IMR-90 (cell line): ENCODE data around the gene EFCAB5. TPM values are rescaled to one million over a fixed set of nuclear protein-coding genes. Genes with fewer than 3 reads are reported as not detected.

Experiments used
- ATAC-seq: fragments of 200-7000 bp; cut with Tn5 transposase; 2 replicates; pipeline ENCODE4 v1.9.1; 2020; ENCODE audit warnings: low read depth, mild to moderate bottlenecking, moderate library complexity
- BruUV-seq: library from RNA; stranded (reverse); fragments of 400-500 nt; replicated peaks from 2 replicates; lab custom pipeline; 2021; lab: Mats Ljungman, UMichigan
- CTCF ChIA-PET: fragments of 300-600 bp; formaldehyde crosslinking; extraction: SDS; loops from one replicate; lab custom pipeline; 2021; ENCODE audit warnings: antibody characterized with exemption; lab: Yijun Ruan, JAX
- POLR2A ChIA-PET: fragments of 300-600 bp; sonication (Branson Sonifier 250); formaldehyde crosslinking; loops from one replicate; lab custom pipeline; 2022; ENCODE audit warnings: antibody characterized with exemption; ENCODE audit not compliant: unreplicated experiment; lab: Charles Lee
- DNase-seq: peaks from one replicate; pipeline ENCODE4 v3.0.0; 2013
- H2AFZ ChIP-seq: replicated peaks from 2 replicates; pipeline ENCODE3; 2013; ENCODE audit warnings: low read length, mild to moderate bottlenecking; ENCODE audit not compliant: poor library complexity
- H2AK5ac ChIP-seq: 2 replicates; pipeline ENCODE4 v1.6.1; 2013; ENCODE audit warnings: low read depth, low read length, inconsistent platforms
- H2AK9ac ChIP-seq: replicated peaks from 2 replicates; pipeline ENCODE3; 2013; ENCODE audit warnings: mild to moderate bottlenecking, low read depth, low read length, moderate library complexity; ENCODE audit not compliant: poor library complexity
- H2BK120ac ChIP-seq: 2 replicates; pipeline ENCODE4 v1.6.1; 2013; ENCODE audit warnings: low read depth, low read length, inconsistent platforms
- H2BK15ac ChIP-seq: 3 replicates; pipeline ENCODE4 v1.6.1; 2013; ENCODE audit warnings: low read depth, low read length, inconsistent platforms
- H2BK20ac ChIP-seq: 2 replicates; pipeline ENCODE4 v1.6.1; 2013; ENCODE audit warnings: low read depth, mild to moderate bottlenecking, inconsistent platforms, low read length, moderate library complexity
- H2BK5ac ChIP-seq: 2 replicates; pipeline ENCODE4 v1.6.1; 2013; ENCODE audit warnings: mild to moderate bottlenecking, low read depth, low read length, inconsistent platforms; ENCODE audit not compliant: poor library complexity, severe bottlenecking
- H3K14ac ChIP-seq: replicated peaks from 2 replicates; pipeline ENCODE4 v1.6.1; 2013; ENCODE audit warnings: low read depth, low read length, inconsistent platforms
- H3K18ac ChIP-seq: 2 replicates; pipeline ENCODE4 v1.6.1; 2013; ENCODE audit warnings: low read depth, low read length, control low read depth
- H3K23ac ChIP-seq: 2 replicates; pipeline ENCODE4 v1.6.1; 2013; ENCODE audit warnings: low read depth, low read length, inconsistent platforms
- H3K27ac ChIP-seq: 2 replicates; pipeline ENCODE4 v1.5.1; 2013; ENCODE audit warnings: mild to moderate bottlenecking, control low read depth, low read length; ENCODE audit not compliant: insufficient read depth
- H3K27me3 ChIP-seq: 2 replicates; pipeline ENCODE4 v1.6.1; 2013; ENCODE audit warnings: low read length; ENCODE audit not compliant: control insufficient read depth, insufficient read depth
- H3K36me3 ChIP-seq: 2 replicates; pipeline ENCODE4 v1.6.1; 2013; ENCODE audit warnings: low read length, mixed read lengths; ENCODE audit not compliant: control insufficient read depth, insufficient read depth
- H3K4ac ChIP-seq: 2 replicates; pipeline ENCODE4 v1.6.1; 2013; ENCODE audit warnings: low read depth, low read length, inconsistent platforms
- H3K4me1 ChIP-seq: 2 replicates; pipeline ENCODE4 v1.6.1; 2013; ENCODE audit warnings: low read length, mixed read lengths; ENCODE audit not compliant: control insufficient read depth, insufficient read depth
- H3K4me2 ChIP-seq: 2 replicates; pipeline ENCODE4 v1.6.1; 2013; ENCODE audit warnings: low read depth, mild to moderate bottlenecking, control low read depth, low read length, moderate library complexity
- H3K4me3 ChIP-seq: 2 replicates; pipeline ENCODE4 v1.5.1; 2013; ENCODE audit warnings: low read depth, mild to moderate bottlenecking, control low read depth, low read length, moderate library complexity; ENCODE audit not compliant: insufficient read depth
- H3K56ac ChIP-seq: 2 replicates; pipeline ENCODE4 v1.6.1; 2013; ENCODE audit warnings: low read length, inconsistent platforms; ENCODE audit not compliant: insufficient read depth; ENCODE audit errors: extremely low read depth
- H3K79me1 ChIP-seq, 2 experiments: 2 replicates each; pipeline ENCODE4 v1.6.1; 2013; ENCODE audit warnings: low read length in 2 of 2, inconsistent platforms in 1 of 2, low read depth in 1 of 2
- H3K9ac ChIP-seq: 2 replicates; pipeline ENCODE4 v1.6.1; 2013; ENCODE audit warnings: low read depth, low read length, control low read depth
- H3K9me1 ChIP-seq: 2 replicates; pipeline ENCODE4 v1.6.1; 2013; ENCODE audit warnings: low read length, inconsistent platforms; ENCODE audit not compliant: insufficient read depth
- H3K9me3 ChIP-seq: 2 replicates; pipeline ENCODE4 v1.6.1; 2013; ENCODE audit warnings: low read length; ENCODE audit not compliant: control insufficient read depth, insufficient read depth
- H4K20me1 ChIP-seq: 2 replicates; pipeline ENCODE4 v1.6.1; 2013; ENCODE audit warnings: low read length, inconsistent platforms; ENCODE audit not compliant: insufficient read depth
- H4K5ac ChIP-seq: 2 replicates; pipeline ENCODE4 v1.6.1; 2013; ENCODE audit warnings: mild to moderate bottlenecking, low read depth, low read length, control low read depth
- H4K8ac ChIP-seq, 2 experiments: 2 replicates each; pipeline ENCODE4 v1.6.1; 2013; ENCODE audit warnings: low read depth in 2 of 2, low read length in 2 of 2, control low read depth in 1 of 2, inconsistent platforms in 1 of 2
- H4K91ac ChIP-seq: 2 replicates; pipeline ENCODE4 v1.6.1; 2013; ENCODE audit warnings: low read depth, low read length, inconsistent platforms; ENCODE audit not compliant: insufficient read depth
- BHLHE40 ChIP-seq: fragments of 150-350 bp; IDR thresholded peaks from 2 replicates; pipeline ENCODE4 v1.6.1; 2016; ENCODE audit warnings: mild to moderate bottlenecking, low read depth, low read length
- CEBPB ChIP-seq: IDR thresholded peaks from 2 replicates; pipeline ENCODE4 v1.6.1; 2012; ENCODE audit warnings: low read depth, low read length, improper control_type of control experiment
- CHD1 ChIP-seq: IDR thresholded peaks from 2 replicates; pipeline ENCODE4 v1.6.1; 2012; ENCODE audit warnings: low read depth, low read length, improper control_type of control experiment
- FOS ChIP-seq: fragments of 150-350 bp; IDR thresholded peaks from 2 replicates; pipeline ENCODE4 v1.6.1; 2016; ENCODE audit warnings: low read depth, low read length
- MAFK ChIP-seq: IDR thresholded peaks from 2 replicates; pipeline ENCODE4 v1.6.1; 2012; ENCODE audit warnings: low read depth, low read length, improper control_type of control experiment
- MAZ ChIP-seq: IDR thresholded peaks from 2 replicates; pipeline ENCODE4 v1.6.1; 2012; ENCODE audit warnings: low read depth, mild to moderate bottlenecking, low read length, improper control_type of control experiment, moderate library complexity, borderline replicate concordance
- MXI1 ChIP-seq: IDR thresholded peaks from 2 replicates; pipeline ENCODE4 v1.6.1; 2012; ENCODE audit warnings: low read depth, mild to moderate bottlenecking, low read length, moderate library complexity, borderline replicate concordance
- NFE2L2 ChIP-seq: fragments of 150-350 bp; IDR thresholded peaks from 2 replicates; pipeline ENCODE4 v1.6.1; 2016; ENCODE audit warnings: low read depth, mild to moderate bottlenecking, low read length
- POLR2A ChIP-seq: IDR thresholded peaks from 2 replicates; pipeline ENCODE4 v1.6.1; 2012; ENCODE audit warnings: mild to moderate bottlenecking, low read depth, low read length
- RAD21 ChIP-seq: IDR thresholded peaks from 2 replicates; pipeline ENCODE4 v1.6.1; 2012; ENCODE audit warnings: low read length, improper control_type of control experiment
- RCOR1 ChIP-seq: IDR thresholded peaks from 2 replicates; pipeline ENCODE4 v1.6.1; 2012; ENCODE audit warnings: mild to moderate bottlenecking, low read length, improper control_type of control experiment; ENCODE audit not compliant: insufficient replicate concordance
- RFX5 ChIP-seq: IDR thresholded peaks from 2 replicates; pipeline ENCODE4 v1.8.0; 2012; ENCODE audit warnings: low read depth, mild to moderate bottlenecking, low read length, moderate library complexity
- SMC3 ChIP-seq: fragments of 150-350 bp; IDR thresholded peaks from 2 replicates; pipeline ENCODE4 v1.6.1; 2016; ENCODE audit warnings: low read depth, mild to moderate bottlenecking, antibody characterized with exemption, low read length, moderate library complexity
- WGBS, 2 experiments: methylation state at CpG; one replicate each; pipeline versions ENCODE4 v1.1.5 to v1.1.7; 2013; ENCODE audit warnings: missing lambda C conversion rate in 2 of 2; ENCODE audit not compliant: insufficient read length in 1 of 2; ENCODE audit errors: extremely low coverage in 2 of 2; 5-methylcytosine and 5-hydroxymethylcytosine counted together
- dilution Hi-C: fragments of 300-500 bp; cut with HindIII; formaldehyde crosslinking; loops from one replicate; pipeline ENCODE4 v1.14.3; 2018; ENCODE audit warnings: low sequenced_read_pairs; ENCODE audit not compliant: unreplicated experiment
- in situ Hi-C: fragments of 300-500 bp; cut with MboI; formaldehyde crosslinking; loops from 3 replicates; pipeline ENCODE4 v1.14.3; 2019; ENCODE audit warnings: low sequenced_read_pairs, inconsistent platforms, mixed read lengths
- intact Hi-C: fragments of 100-400 bp; cut with micrococcal nuclease; formaldehyde crosslinking; loops from 2 replicates; pipeline ENCODE4 v1.10.0; 2022
- polyA plus RNA-seq, 3 experiments: library from polyadenylated mRNA; depleted of rRNA; stranded (reverse); fragments of >200 nt; gene quantifications; 2 replicates each; pipeline ENCODE4 v1.2.3, GENCODE V29; 2012; ENCODE audit warnings: low replicate concordance in 1 of 3
- total RNA-seq: library from RNA; depleted of rRNA; stranded (reverse); fragments of >200 nt; gene quantifications from 2 replicates; pipeline ENCODE4 v1.2.3, GENCODE V29; 2012
- TF ChIP-seq, protein P1 (sequence below): fragments of 150-350 bp; IDR thresholded peaks from 2 replicates; pipeline ENCODE4 v1.6.1; 2017; ENCODE audit warnings: mild to moderate bottlenecking, antibody characterized with exemption, low read length, low read depth
- TF ChIP-seq, protein P2 (sequence below): conservative IDR thresholded peaks from 2 replicates; pipeline ENCODE4 v1.5.1; 2012; ENCODE audit warnings: mild to moderate bottlenecking, low read depth, low read length, improper control_type of control experiment
- TF ChIP-seq, protein P3 (sequence below): fragments of 150-350 bp; IDR thresholded peaks from 2 replicates; pipeline ENCODE4 v1.6.1; 2016; ENCODE audit warnings: low read depth, mild to moderate bottlenecking, low read length, moderate library complexity, borderline replicate concordance

EFCAB5 gene
- total and polyA plus RNA-seq, 2 of the 4 experiments (the other 2 are of a cell fraction) = 0.14 TPM; not detected in 1

DNA sequence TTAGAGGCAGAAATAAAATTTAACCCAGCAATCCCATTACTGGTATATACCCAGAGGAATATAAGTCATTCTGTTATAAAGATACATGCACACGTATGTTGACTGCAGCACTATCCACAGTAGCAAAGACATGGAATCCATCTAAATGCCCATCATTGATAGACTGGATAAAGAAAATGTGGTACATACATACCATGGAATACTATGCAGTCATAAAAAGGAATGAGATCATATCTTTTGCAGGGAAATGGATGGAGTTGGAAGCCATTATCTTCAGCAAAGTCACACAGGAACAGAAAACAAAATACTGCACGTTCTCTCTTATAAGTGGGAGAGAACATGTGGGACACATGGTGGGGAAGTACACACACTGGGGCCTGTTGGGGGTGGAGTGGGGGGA lies 34.5 kb upstream of the EFCAB5 start:
- no peak overlapping the region for H2AK5ac ChIP-seq
- H3K14ac ChIP-seq = no peak overlapping the region
- no peak overlapping the region for H3K23ac ChIP-seq
- peaks cover 2% of the 10 kb centered on the region; the same call in 1 of the 2 replicates for H3K4me1 ChIP-seq
- no peak overlapping the region for H2BK20ac ChIP-seq
- H3K9me1 ChIP-seq = no peaks in the 10 kb centered on the region
- H3K27me3 ChIP-seq = no peaks in the 10 kb centered on the region
- H3K36me3 ChIP-seq = no peaks in the 10 kb centered on the region
- no TSS peak for BruUV-seq
- ChIA-PET POLR2A (no interaction called here), CTCF (no interaction called here)
- TF ChIP-seq POLR2A = no peak
- no peak for TF ChIP-seq CHD1
- TF ChIP-seq MXI1 = no peak
- TF ChIP-seq, protein P1, sequence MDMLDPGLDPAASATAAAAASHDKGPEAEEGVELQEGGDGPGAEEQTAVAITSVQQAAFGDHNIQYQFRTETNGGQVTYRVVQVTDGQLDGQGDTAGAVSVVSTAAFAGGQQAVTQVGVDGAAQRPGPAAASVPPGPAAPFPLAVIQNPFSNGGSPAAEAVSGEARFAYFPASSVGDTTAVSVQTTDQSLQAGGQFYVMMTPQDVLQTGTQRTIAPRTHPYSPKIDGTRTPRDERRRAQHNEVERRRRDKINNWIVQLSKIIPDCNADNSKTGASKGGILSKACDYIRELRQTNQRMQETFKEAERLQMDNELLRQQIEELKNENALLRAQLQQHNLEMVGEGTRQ = no peak
- no peak for TF ChIP-seq BHLHE40
- TF ChIP-seq MAFK = no peak
- TF ChIP-seq CEBPB = no peak
- TF ChIP-seq RAD21 = no peak
- no peak for TF ChIP-seq SMC3
- TF ChIP-seq, protein P2, sequence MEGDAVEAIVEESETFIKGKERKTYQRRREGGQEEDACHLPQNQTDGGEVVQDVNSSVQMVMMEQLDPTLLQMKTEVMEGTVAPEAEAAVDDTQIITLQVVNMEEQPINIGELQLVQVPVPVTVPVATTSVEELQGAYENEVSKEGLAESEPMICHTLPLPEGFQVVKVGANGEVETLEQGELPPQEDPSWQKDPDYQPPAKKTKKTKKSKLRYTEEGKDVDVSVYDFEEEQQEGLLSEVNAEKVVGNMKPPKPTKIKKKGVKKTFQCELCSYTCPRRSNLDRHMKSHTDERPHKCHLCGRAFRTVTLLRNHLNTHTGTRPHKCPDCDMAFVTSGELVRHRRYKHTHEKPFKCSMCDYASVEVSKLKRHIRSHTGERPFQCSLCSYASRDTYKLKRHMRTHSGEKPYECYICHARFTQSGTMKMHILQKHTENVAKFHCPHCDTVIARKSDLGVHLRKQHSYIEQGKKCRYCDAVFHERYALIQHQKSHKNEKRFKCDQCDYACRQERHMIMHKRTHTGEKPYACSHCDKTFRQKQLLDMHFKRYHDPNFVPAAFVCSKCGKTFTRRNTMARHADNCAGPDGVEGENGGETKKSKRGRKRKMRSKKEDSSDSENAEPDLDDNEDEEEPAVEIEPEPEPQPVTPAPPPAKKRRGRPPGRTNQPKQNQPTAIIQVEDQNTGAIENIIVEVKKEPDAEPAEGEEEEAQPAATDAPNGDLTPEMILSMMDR = no peak
- TF ChIP-seq FOS = no peak
- TF ChIP-seq, protein P3, sequence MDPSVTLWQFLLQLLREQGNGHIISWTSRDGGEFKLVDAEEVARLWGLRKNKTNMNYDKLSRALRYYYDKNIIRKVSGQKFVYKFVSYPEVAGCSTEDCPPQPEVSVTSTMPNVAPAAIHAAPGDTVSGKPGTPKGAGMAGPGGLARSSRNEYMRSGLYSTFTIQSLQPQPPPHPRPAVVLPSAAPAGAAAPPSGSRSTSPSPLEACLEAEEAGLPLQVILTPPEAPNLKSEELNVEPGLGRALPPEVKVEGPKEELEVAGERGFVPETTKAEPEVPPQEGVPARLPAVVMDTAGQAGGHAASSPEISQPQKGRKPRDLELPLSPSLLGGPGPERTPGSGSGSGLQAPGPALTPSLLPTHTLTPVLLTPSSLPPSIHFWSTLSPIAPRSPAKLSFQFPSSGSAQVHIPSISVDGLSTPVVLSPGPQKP = no peak
- TF ChIP-seq NFE2L2 = no peak
- TF ChIP-seq MAZ = no peak
- TF ChIP-seq RFX5 = no peak
- TF ChIP-seq RCOR1 = no peak
- H4K91ac ChIP-seq = no peak overlapping the region
- H3K56ac ChIP-seq = no peak overlapping the region
- H2BK15ac ChIP-seq = no peak overlapping the region
- H4K20me1 ChIP-seq = peaks cover 13% of the 10 kb centered on the region
- in situ Hi-C loops (no loop called here), dilution Hi-C loops (no loop called here), intact Hi-C loops (no loop called here)
- no peak overlapping the region for H3K9ac ChIP-seq
- H2BK5ac ChIP-seq = no peak overlapping the region
- ATAC-seq (no peak), DNase-seq (no peak)
- H2BK120ac ChIP-seq = no peak overlapping the region
- H3K4ac ChIP-seq = no peak overlapping the region
- no peak overlapping the region for H3K18ac ChIP-seq
- no peak overlapping the region for H3K4me3 ChIP-seq
- peaks cover 21 to 35% of the 10 kb centered on the region in 2 experiments for H3K79me1 ChIP-seq
- WGBS, 2 experiments = no CpG with 5 or more reads among the region's 2 CpGs
- H3K27ac ChIP-seq = no peak overlapping the region
- no peak overlapping the region for H4K8ac ChIP-seq
- H2AFZ ChIP-seq = no peak overlapping the region
- H3K4me2 ChIP-seq = no peak overlapping the region
- no peak overlapping the region for H2AK9ac ChIP-seq
- peaks cover 6% of the 10 kb centered on the region; the same call in 1 of the 2 replicates for H3K9me3 ChIP-seq
- H4K5ac ChIP-seq = no peak overlapping the region
